ENCODE measurements around the gene KIF5C. TPM values are rescaled to one million over a fixed set of nuclear protein-coding genes. Genes with fewer than 3 reads are reported as not detected.

The KIF5C gene
- total RNA-seq, 4 donors from 2014 or later: 0.75 to 3.2 (median 2.3) TPM

DNA sequence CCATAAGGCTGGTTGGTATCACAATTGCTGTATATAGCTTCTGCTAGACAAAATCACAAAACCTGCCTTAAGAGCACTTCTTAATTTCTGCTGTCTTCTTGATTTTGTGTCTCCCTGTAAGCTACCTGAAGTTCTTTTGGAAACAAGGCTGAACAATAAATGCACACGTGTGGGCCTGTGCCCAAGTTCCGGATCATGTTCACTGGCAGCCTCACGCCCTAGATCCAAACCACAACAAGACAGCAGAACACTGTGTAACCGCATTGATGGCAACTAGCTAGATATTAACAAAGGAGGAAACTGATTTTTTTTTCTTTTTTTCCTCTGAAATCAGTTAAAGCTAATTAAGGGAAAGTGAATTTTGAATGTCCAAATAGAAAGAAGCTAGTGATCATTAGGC, 82.0 kb downstream of the KIF5C start:
- intact Hi-C loops (cut with DNase I; ENCODE audit: low total_unique reads): no loop called here
- H3K36me3 ChIP-seq: no peaks in the 10 kb centered on the region
- no peak for DNase-seq
- TF ChIP-seq POLR2A (IDR thresholded peaks at IDR 0.05) (no peak), EP300 (IDR thresholded peaks at IDR 0.05; ENCODE audit: low read depth) (no peak), POLR2AphosphoS5 (IDR thresholded peaks at IDR 0.05) (no peak)
- TF ChIP-seq, protein P1, sequence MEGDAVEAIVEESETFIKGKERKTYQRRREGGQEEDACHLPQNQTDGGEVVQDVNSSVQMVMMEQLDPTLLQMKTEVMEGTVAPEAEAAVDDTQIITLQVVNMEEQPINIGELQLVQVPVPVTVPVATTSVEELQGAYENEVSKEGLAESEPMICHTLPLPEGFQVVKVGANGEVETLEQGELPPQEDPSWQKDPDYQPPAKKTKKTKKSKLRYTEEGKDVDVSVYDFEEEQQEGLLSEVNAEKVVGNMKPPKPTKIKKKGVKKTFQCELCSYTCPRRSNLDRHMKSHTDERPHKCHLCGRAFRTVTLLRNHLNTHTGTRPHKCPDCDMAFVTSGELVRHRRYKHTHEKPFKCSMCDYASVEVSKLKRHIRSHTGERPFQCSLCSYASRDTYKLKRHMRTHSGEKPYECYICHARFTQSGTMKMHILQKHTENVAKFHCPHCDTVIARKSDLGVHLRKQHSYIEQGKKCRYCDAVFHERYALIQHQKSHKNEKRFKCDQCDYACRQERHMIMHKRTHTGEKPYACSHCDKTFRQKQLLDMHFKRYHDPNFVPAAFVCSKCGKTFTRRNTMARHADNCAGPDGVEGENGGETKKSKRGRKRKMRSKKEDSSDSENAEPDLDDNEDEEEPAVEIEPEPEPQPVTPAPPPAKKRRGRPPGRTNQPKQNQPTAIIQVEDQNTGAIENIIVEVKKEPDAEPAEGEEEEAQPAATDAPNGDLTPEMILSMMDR (IDR thresholded peaks at IDR 0.05): no peak
- no peaks in the 10 kb centered on the region for H3K27me3 ChIP-seq
- no peaks in the 10 kb centered on the region for H3K9me3 ChIP-seq
- no peak overlapping the region for H3K4me3 ChIP-seq
- H3K4me1 ChIP-seq: no peaks in the 10 kb centered on the region
- WGBS, 2 donors (ENCODE audit: low coverage in 1 of 2): 90 to 96% methylated on average over 4 of the region's 4 CpGs
- no peak overlapping the region for H3K27ac ChIP-seq
- in situ Hi-C loops (cut with MboI; ENCODE audit: low pct_ligation_motif_present in 1 of 4, low pct_unique_long_range_greater_than_20kb in 1 of 4, low sequenced_read_pairs in 3 of 4): loop anchor here in 1 of 4 donors (25.0 kb wide), 1 partner anchor 995 kb away; no protein-coding TSS in a partner anchor

DNA sequence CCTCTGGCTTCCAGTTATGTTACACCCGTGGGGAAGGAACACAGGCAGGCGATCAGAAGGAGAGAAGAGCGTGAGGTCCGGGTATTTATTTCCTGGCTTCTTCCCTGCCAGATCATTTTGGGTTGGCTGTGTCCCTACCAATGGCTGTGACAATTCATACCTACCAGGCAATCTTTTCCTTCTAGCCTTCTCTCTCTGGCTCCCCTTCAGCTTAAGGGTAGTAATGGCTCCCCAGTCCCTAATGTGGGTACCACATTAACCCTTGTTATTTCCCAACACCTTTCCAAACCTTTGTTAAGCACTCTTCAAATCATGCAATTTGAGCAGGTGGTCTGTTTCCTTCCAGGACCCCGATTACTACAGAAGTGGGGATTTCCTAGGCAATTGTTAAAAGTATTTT, 84.7 kb downstream of the KIF5C start:
- 91% methylated on average over 5 of the region's 5 CpGs; no CpG with 5 or more reads in 1 of the 2 donors for WGBS, 2 donors (ENCODE audit: low coverage in 1 of 2)
- no peak overlapping the region for H3K27ac ChIP-seq
- no peaks in the 10 kb centered on the region for H3K4me1 ChIP-seq
- DNase-seq: no peak
- H3K27me3 ChIP-seq: no peaks in the 10 kb centered on the region
- TF ChIP-seq EP300 (IDR thresholded peaks at IDR 0.05; ENCODE audit: low read depth): no peak
- TF ChIP-seq POLR2AphosphoS5 (IDR thresholded peaks at IDR 0.05): no peak
- TF ChIP-seq POLR2A (IDR thresholded peaks at IDR 0.05): no peak
- TF ChIP-seq, protein P1 (IDR thresholded peaks at IDR 0.05): no peak
- H3K9me3 ChIP-seq: no peaks in the 10 kb centered on the region
- in situ Hi-C loops (cut with MboI; ENCODE audit: low pct_ligation_motif_present in 1 of 4, low pct_unique_long_range_greater_than_20kb in 1 of 4, low sequenced_read_pairs in 3 of 4) (loop anchor here in 1 of 4 donors (25.0 kb wide), 1 partner anchor 997 kb away; no protein-coding TSS in a partner anchor), intact Hi-C loops (cut with DNase I; ENCODE audit: low total_unique reads) (no loop called here)
- no peak overlapping the region for H3K4me3 ChIP-seq
- H3K36me3 ChIP-seq: no peaks in the 10 kb centered on the region

DNA sequence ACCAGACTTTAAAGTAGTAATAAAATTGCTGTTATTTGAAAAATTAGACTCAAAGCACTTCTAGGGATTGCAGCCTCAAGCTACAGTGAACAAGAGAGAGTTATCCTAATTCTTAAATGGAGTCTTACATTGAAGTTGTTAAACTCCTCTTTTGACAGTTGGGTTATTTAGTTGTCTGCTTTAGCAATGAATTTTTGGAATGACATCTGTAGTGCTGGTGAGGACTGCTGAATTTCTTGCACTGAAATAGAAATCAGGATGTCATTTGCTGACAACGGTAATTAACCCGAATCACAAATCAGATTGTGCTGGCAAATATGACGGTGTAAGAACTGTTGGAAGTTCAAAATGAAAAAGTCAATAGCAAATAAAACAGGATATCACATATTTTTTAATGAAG, 85.5 kb downstream of the KIF5C start:
- Histone ChIP-seq H3K36me3 (no peaks in the 10 kb centered on the region), H3K27me3 (no peaks in the 10 kb centered on the region), H3K4me3 (no peak overlapping the region), H3K4me1 (no peaks in the 10 kb centered on the region), H3K9me3 (no peaks in the 10 kb centered on the region), H3K27ac (no peak overlapping the region)
- no peak for DNase-seq
- intact Hi-C loops (cut with DNase I; ENCODE audit: low total_unique reads) (no loop called here), in situ Hi-C loops (cut with MboI; ENCODE audit: low pct_ligation_motif_present in 1 of 4, low pct_unique_long_range_greater_than_20kb in 1 of 4, low sequenced_read_pairs in 3 of 4) (loop anchor here in 1 of 4 donors (25.0 kb wide), 1 partner anchor 998 kb away; no protein-coding TSS in a partner anchor)
- WGBS, 2 donors (ENCODE audit: low coverage in 1 of 2): 91 to 97% methylated on average over 3 of the region's 3 CpGs
- TF ChIP-seq, protein P1 (IDR thresholded peaks at IDR 0.05): no peak
- TF ChIP-seq EP300 (IDR thresholded peaks at IDR 0.05; ENCODE audit: low read depth) (no peak), POLR2AphosphoS5 (IDR thresholded peaks at IDR 0.05) (no peak), POLR2A (IDR thresholded peaks at IDR 0.05) (no peak)

DNA sequence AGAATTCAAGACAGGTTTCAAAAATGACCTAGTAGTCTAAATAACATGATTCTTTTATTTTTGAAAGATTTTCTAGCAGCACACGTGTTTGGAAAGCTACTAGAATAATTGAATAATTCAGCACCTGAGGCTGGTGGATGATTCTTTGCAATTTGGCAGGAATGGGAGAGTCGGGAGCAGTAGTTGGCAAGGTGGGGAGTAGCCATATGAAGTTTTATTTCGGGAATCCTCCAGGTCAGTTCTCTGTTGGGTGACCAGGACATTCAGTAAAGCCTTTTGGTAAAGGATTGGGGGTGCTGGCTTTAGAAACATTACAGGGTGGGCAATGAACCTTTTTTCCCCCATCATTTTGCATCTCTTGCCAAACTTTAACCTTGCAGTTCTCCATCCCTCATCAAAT, 88.4 kb downstream of the KIF5C start:
- Histone ChIP-seq H3K36me3 (no peaks in the 10 kb centered on the region), H3K4me1 (no peaks in the 10 kb centered on the region), H3K27ac (no peak overlapping the region), H3K9me3 (no peaks in the 10 kb centered on the region), H3K27me3 (no peaks in the 10 kb centered on the region), H3K4me3 (no peak overlapping the region)
- no peak for DNase-seq
- in situ Hi-C loops (cut with MboI; ENCODE audit: low pct_ligation_motif_present in 1 of 4, low pct_unique_long_range_greater_than_20kb in 1 of 4, low sequenced_read_pairs in 3 of 4): loop anchor here in 1 of 4 donors (25.0 kb wide), 1 partner anchor 1001 kb away; no protein-coding TSS in a partner anchor
- intact Hi-C loops (cut with DNase I; ENCODE audit: low total_unique reads): no loop called here
- WGBS, 2 donors (ENCODE audit: low coverage in 1 of 2): 78 to 85% methylated on average over 3 of the region's 3 CpGs
- TF ChIP-seq, protein P1 (IDR thresholded peaks at IDR 0.05): no peak
- no peak for TF ChIP-seq POLR2A (IDR thresholded peaks at IDR 0.05)
- TF ChIP-seq EP300 (IDR thresholded peaks at IDR 0.05; ENCODE audit: low read depth): no peak
- TF ChIP-seq POLR2AphosphoS5 (IDR thresholded peaks at IDR 0.05): no peak
